IMR-90 (cell line): Measurements from ENCODE around the gene SLC4A7. TPM values are rescaled to one million over a fixed set of nuclear protein-coding genes. Genes with fewer than 3 reads are reported as not detected.
A peak's percentile ranks its signal among the peaks of the same experiment; 100 is the strongest.

Experiments used
- ATAC-seq: fragments of 200-7000 bp; cut with Tn5 transposase; 2 replicates; pipeline ENCODE4 v1.9.1; 2020; ENCODE audit warnings: low read depth, mild to moderate bottlenecking, moderate library complexity
- BruUV-seq: library from RNA; stranded (reverse); fragments of 400-500 nt; replicated peaks from 2 replicates; lab custom pipeline; 2021; lab: Mats Ljungman, UMichigan
- CTCF ChIA-PET: fragments of 300-600 bp; formaldehyde crosslinking; extraction: SDS; loops from one replicate; lab custom pipeline; 2021; ENCODE audit warnings: antibody characterized with exemption; lab: Yijun Ruan, JAX
- POLR2A ChIA-PET: fragments of 300-600 bp; sonication (Branson Sonifier 250); formaldehyde crosslinking; loops from one replicate; lab custom pipeline; 2022; ENCODE audit warnings: antibody characterized with exemption; ENCODE audit not compliant: unreplicated experiment; lab: Charles Lee
- DNase-seq: peaks from one replicate; pipeline ENCODE4 v3.0.0; 2013
- H2AFZ ChIP-seq: replicated peaks from 2 replicates; pipeline ENCODE3; 2013; ENCODE audit warnings: low read length, mild to moderate bottlenecking; ENCODE audit not compliant: poor library complexity
- H2AK5ac ChIP-seq: 2 replicates; pipeline ENCODE4 v1.6.1; 2013; ENCODE audit warnings: low read depth, low read length, inconsistent platforms
- H2AK9ac ChIP-seq: replicated peaks from 2 replicates; pipeline ENCODE3; 2013; ENCODE audit warnings: mild to moderate bottlenecking, low read depth, low read length, moderate library complexity; ENCODE audit not compliant: poor library complexity
- H2BK120ac ChIP-seq: 2 replicates; pipeline ENCODE4 v1.6.1; 2013; ENCODE audit warnings: low read depth, low read length, inconsistent platforms
- H2BK15ac ChIP-seq: 3 replicates; pipeline ENCODE4 v1.6.1; 2013; ENCODE audit warnings: low read depth, low read length, inconsistent platforms
- H2BK20ac ChIP-seq: 2 replicates; pipeline ENCODE4 v1.6.1; 2013; ENCODE audit warnings: low read depth, mild to moderate bottlenecking, inconsistent platforms, low read length, moderate library complexity
- H2BK5ac ChIP-seq: 2 replicates; pipeline ENCODE4 v1.6.1; 2013; ENCODE audit warnings: mild to moderate bottlenecking, low read depth, low read length, inconsistent platforms; ENCODE audit not compliant: poor library complexity, severe bottlenecking
- H3K14ac ChIP-seq: replicated peaks from 2 replicates; pipeline ENCODE4 v1.6.1; 2013; ENCODE audit warnings: low read depth, low read length, inconsistent platforms
- H3K18ac ChIP-seq: 2 replicates; pipeline ENCODE4 v1.6.1; 2013; ENCODE audit warnings: low read depth, low read length, control low read depth
- H3K23ac ChIP-seq: 2 replicates; pipeline ENCODE4 v1.6.1; 2013; ENCODE audit warnings: low read depth, low read length, inconsistent platforms
- H3K27ac ChIP-seq: 2 replicates; pipeline ENCODE4 v1.5.1; 2013; ENCODE audit warnings: mild to moderate bottlenecking, control low read depth, low read length; ENCODE audit not compliant: insufficient read depth
- H3K27me3 ChIP-seq: 2 replicates; pipeline ENCODE4 v1.6.1; 2013; ENCODE audit warnings: low read length; ENCODE audit not compliant: control insufficient read depth, insufficient read depth
- H3K36me3 ChIP-seq: 2 replicates; pipeline ENCODE4 v1.6.1; 2013; ENCODE audit warnings: low read length, mixed read lengths; ENCODE audit not compliant: control insufficient read depth, insufficient read depth
- H3K4ac ChIP-seq: 2 replicates; pipeline ENCODE4 v1.6.1; 2013; ENCODE audit warnings: low read depth, low read length, inconsistent platforms
- H3K4me1 ChIP-seq: 2 replicates; pipeline ENCODE4 v1.6.1; 2013; ENCODE audit warnings: low read length, mixed read lengths; ENCODE audit not compliant: control insufficient read depth, insufficient read depth
- H3K4me2 ChIP-seq: 2 replicates; pipeline ENCODE4 v1.6.1; 2013; ENCODE audit warnings: low read depth, mild to moderate bottlenecking, control low read depth, low read length, moderate library complexity
- H3K4me3 ChIP-seq: 2 replicates; pipeline ENCODE4 v1.5.1; 2013; ENCODE audit warnings: low read depth, mild to moderate bottlenecking, control low read depth, low read length, moderate library complexity; ENCODE audit not compliant: insufficient read depth
- H3K56ac ChIP-seq: 2 replicates; pipeline ENCODE4 v1.6.1; 2013; ENCODE audit warnings: low read length, inconsistent platforms; ENCODE audit not compliant: insufficient read depth; ENCODE audit errors: extremely low read depth
- H3K79me1 ChIP-seq, 2 experiments: 2 replicates each; pipeline ENCODE4 v1.6.1; 2013; ENCODE audit warnings: low read length in 2 of 2, inconsistent platforms in 1 of 2, low read depth in 1 of 2
- H3K9ac ChIP-seq: 2 replicates; pipeline ENCODE4 v1.6.1; 2013; ENCODE audit warnings: low read depth, low read length, control low read depth
- H3K9me1 ChIP-seq: 2 replicates; pipeline ENCODE4 v1.6.1; 2013; ENCODE audit warnings: low read length, inconsistent platforms; ENCODE audit not compliant: insufficient read depth
- H3K9me3 ChIP-seq: 2 replicates; pipeline ENCODE4 v1.6.1; 2013; ENCODE audit warnings: low read length; ENCODE audit not compliant: control insufficient read depth, insufficient read depth
- H4K20me1 ChIP-seq: 2 replicates; pipeline ENCODE4 v1.6.1; 2013; ENCODE audit warnings: low read length, inconsistent platforms; ENCODE audit not compliant: insufficient read depth
- H4K5ac ChIP-seq: 2 replicates; pipeline ENCODE4 v1.6.1; 2013; ENCODE audit warnings: mild to moderate bottlenecking, low read depth, low read length, control low read depth
- H4K8ac ChIP-seq, 2 experiments: 2 replicates each; pipeline ENCODE4 v1.6.1; 2013; ENCODE audit warnings: low read depth in 2 of 2, low read length in 2 of 2, control low read depth in 1 of 2, inconsistent platforms in 1 of 2
- H4K91ac ChIP-seq: 2 replicates; pipeline ENCODE4 v1.6.1; 2013; ENCODE audit warnings: low read depth, low read length, inconsistent platforms; ENCODE audit not compliant: insufficient read depth
- BHLHE40 ChIP-seq: fragments of 150-350 bp; IDR thresholded peaks from 2 replicates; pipeline ENCODE4 v1.6.1; 2016; ENCODE audit warnings: mild to moderate bottlenecking, low read depth, low read length
- CEBPB ChIP-seq: IDR thresholded peaks from 2 replicates; pipeline ENCODE4 v1.6.1; 2012; ENCODE audit warnings: low read depth, low read length, improper control_type of control experiment
- CHD1 ChIP-seq: IDR thresholded peaks from 2 replicates; pipeline ENCODE4 v1.6.1; 2012; ENCODE audit warnings: low read depth, low read length, improper control_type of control experiment
- CTCF ChIP-seq: conservative IDR thresholded peaks from 2 replicates; pipeline ENCODE4 v1.5.1; 2012; ENCODE audit warnings: mild to moderate bottlenecking, low read depth, low read length, improper control_type of control experiment
- FOS ChIP-seq: fragments of 150-350 bp; IDR thresholded peaks from 2 replicates; pipeline ENCODE4 v1.6.1; 2016; ENCODE audit warnings: low read depth, low read length
- MAFK ChIP-seq: IDR thresholded peaks from 2 replicates; pipeline ENCODE4 v1.6.1; 2012; ENCODE audit warnings: low read depth, low read length, improper control_type of control experiment
- MAZ ChIP-seq: IDR thresholded peaks from 2 replicates; pipeline ENCODE4 v1.6.1; 2012; ENCODE audit warnings: low read depth, mild to moderate bottlenecking, low read length, improper control_type of control experiment, moderate library complexity, borderline replicate concordance
- MXI1 ChIP-seq: IDR thresholded peaks from 2 replicates; pipeline ENCODE4 v1.6.1; 2012; ENCODE audit warnings: low read depth, mild to moderate bottlenecking, low read length, moderate library complexity, borderline replicate concordance
- RAD21 ChIP-seq: IDR thresholded peaks from 2 replicates; pipeline ENCODE4 v1.6.1; 2012; ENCODE audit warnings: low read length, improper control_type of control experiment
- RCOR1 ChIP-seq: IDR thresholded peaks from 2 replicates; pipeline ENCODE4 v1.6.1; 2012; ENCODE audit warnings: mild to moderate bottlenecking, low read length, improper control_type of control experiment; ENCODE audit not compliant: insufficient replicate concordance
- RFX5 ChIP-seq: IDR thresholded peaks from 2 replicates; pipeline ENCODE4 v1.8.0; 2012; ENCODE audit warnings: low read depth, mild to moderate bottlenecking, low read length, moderate library complexity
- SMC3 ChIP-seq: fragments of 150-350 bp; IDR thresholded peaks from 2 replicates; pipeline ENCODE4 v1.6.1; 2016; ENCODE audit warnings: low read depth, mild to moderate bottlenecking, antibody characterized with exemption, low read length, moderate library complexity
- WGBS, 2 experiments: methylation state at CpG; one replicate each; pipeline versions ENCODE4 v1.1.5 to v1.1.7; 2013; ENCODE audit warnings: missing lambda C conversion rate in 2 of 2; ENCODE audit not compliant: insufficient read length in 1 of 2; ENCODE audit errors: extremely low coverage in 2 of 2; 5-methylcytosine and 5-hydroxymethylcytosine counted together
- dilution Hi-C: fragments of 300-500 bp; cut with HindIII; formaldehyde crosslinking; loops from one replicate; pipeline ENCODE4 v1.14.3; 2018; ENCODE audit warnings: low sequenced_read_pairs; ENCODE audit not compliant: unreplicated experiment
- in situ Hi-C: fragments of 300-500 bp; cut with MboI; formaldehyde crosslinking; loops from 3 replicates; pipeline ENCODE4 v1.14.3; 2019; ENCODE audit warnings: low sequenced_read_pairs, inconsistent platforms, mixed read lengths
- intact Hi-C: fragments of 100-400 bp; cut with micrococcal nuclease; formaldehyde crosslinking; loops from 2 replicates; pipeline ENCODE4 v1.10.0; 2022
- polyA plus RNA-seq, 3 experiments: library from polyadenylated mRNA; depleted of rRNA; stranded (reverse); fragments of >200 nt; gene quantifications; 2 replicates each; pipeline ENCODE4 v1.2.3, GENCODE V29; 2012; ENCODE audit warnings: low replicate concordance in 1 of 3
- total RNA-seq: library from RNA; depleted of rRNA; stranded (reverse); fragments of >200 nt; gene quantifications from 2 replicates; pipeline ENCODE4 v1.2.3, GENCODE V29; 2012
- TF ChIP-seq, protein P1 (sequence below): fragments of 150-350 bp; IDR thresholded peaks from 2 replicates; pipeline ENCODE4 v1.6.1; 2016; ENCODE audit warnings: low read depth, mild to moderate bottlenecking, low read length, moderate library complexity, borderline replicate concordance

SLC4A7 gene
- total and polyA plus RNA-seq, 2 of the 4 experiments (the other 2 are of a cell fraction): 17.7 to 50.4 TPM

- in situ Hi-C loops: no loop called here
- Histone ChIP-seq H3K9ac (no peak overlapping the region), H3K36me3 (no peaks in the 10 kb centered on the region), H4K8ac (peak overlapping the region; percentile 5 to 77; a peak in 3 of 4 replicates), H3K27me3 (no peaks in the 10 kb centered on the region), H3K56ac (no peak overlapping the region), H3K9me3 (no peaks in the 10 kb centered on the region), H4K91ac (peak overlapping the region; percentile 71; the same call in 1 of the 2 replicates), H3K18ac (peak overlapping the region; percentile 98; the same call in 1 of the 2 replicates), H3K27ac (peak overlapping the region; percentile 58; the same call in 1 of the 2 replicates), H3K4me3 (no peak overlapping the region), H2BK20ac (peak overlapping the region; percentile 89), H3K9me1 (peaks cover 10% of the 10 kb centered on the region), H2AFZ (peak overlapping the region; percentile 27), H4K5ac (peak overlapping the region; percentile 88; the same call in 1 of the 2 replicates), H3K4me2 (peak overlapping the region; percentile 77), H2AK5ac (peak overlapping the region; percentile 90; the same call in 1 of the 2 replicates), H3K4me1 (peaks cover 23% of the 10 kb centered on the region), H3K79me1 (peaks cover 0 to 5% of the 10 kb centered on the region in 2 experiments; a peak in 1 of 4 replicates), H3K23ac (peak overlapping the region; percentile 62), H3K14ac (peak overlapping the region; percentile 71), H2AK9ac (peak overlapping the region; percentile 66), H4K20me1 (no peaks in the 10 kb centered on the region), H2BK120ac (peak overlapping the region; percentile 79), H2BK15ac (peak overlapping the region; percentile 93; the same call in 2 of the 3 replicates), H3K4ac (peak overlapping the region; percentile 79), H2BK5ac (peak overlapping the region; percentile 94)
- no TSS peak for BruUV-seq
- ChIA-PET POLR2A (no interaction called here), CTCF (interaction anchor here (0.7 to 1.6 kb wide), 4 partner anchors 8 to 159 kb away, joined by 3 to 6 read pairs (median 4); no protein-coding TSS in a partner anchor)
- dilution Hi-C loops: no loop called here
- DNase-seq (peak; percentile 95), ATAC-seq (peak; percentile 67)
- WGBS, 2 experiments: no CpG with 5 or more reads among the region's 5 CpGs
- intact Hi-C loops: no loop called here
- TF ChIP-seq CHD1 (no peak), MAZ (no peak), RAD21 (no peak), RFX5 (0 out of 2 replicates have a peak, but pooled peaks have one; percentile 45), SMC3 (no peak), BHLHE40 (0 out of 2 replicates have a peak, but pooled peaks have one; percentile 20), MXI1 (0 out of 2 replicates have a peak, but pooled peaks have one; percentile 20), MAFK (peak; percentile 47; the same call in 1 of the 2 replicates), CEBPB (peak; percentile 91), CTCF (no peak), FOS (peak; percentile 88), RCOR1 (no peak)
- TF ChIP-seq, protein P1, sequence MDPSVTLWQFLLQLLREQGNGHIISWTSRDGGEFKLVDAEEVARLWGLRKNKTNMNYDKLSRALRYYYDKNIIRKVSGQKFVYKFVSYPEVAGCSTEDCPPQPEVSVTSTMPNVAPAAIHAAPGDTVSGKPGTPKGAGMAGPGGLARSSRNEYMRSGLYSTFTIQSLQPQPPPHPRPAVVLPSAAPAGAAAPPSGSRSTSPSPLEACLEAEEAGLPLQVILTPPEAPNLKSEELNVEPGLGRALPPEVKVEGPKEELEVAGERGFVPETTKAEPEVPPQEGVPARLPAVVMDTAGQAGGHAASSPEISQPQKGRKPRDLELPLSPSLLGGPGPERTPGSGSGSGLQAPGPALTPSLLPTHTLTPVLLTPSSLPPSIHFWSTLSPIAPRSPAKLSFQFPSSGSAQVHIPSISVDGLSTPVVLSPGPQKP: no peak
These were observed 37.1 kb upstream of the SLC4A7 start for GRCh38 chr3:27521179-27521871.
